ENCODE data around the gene BPIFB2.

BPIFB2 gene

DNA sequence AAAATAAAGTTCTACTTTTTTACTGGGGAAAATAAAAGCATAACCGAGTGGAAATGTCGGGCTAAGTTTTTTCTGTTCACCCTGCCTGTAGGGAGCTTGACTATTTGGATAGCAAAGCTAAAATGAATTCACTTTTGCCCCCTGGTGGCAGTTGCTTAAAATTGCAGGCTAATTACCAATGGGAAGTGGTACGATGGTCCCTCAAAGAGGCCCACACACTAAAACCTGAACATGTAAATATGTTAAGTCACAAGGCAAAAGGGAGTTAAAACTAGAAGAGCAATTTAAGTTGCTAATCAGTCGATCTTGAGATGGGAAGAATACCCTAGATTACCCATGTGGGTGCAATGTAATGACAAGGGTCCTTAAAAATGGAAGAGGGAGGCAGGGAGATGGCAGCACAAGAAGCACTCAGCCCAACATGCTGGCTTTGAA lies 2.4 kb upstream of the BPIFB2 start:
- no peak overlapping the region for H3K4me3 ChIP-seq (ENCODE audit: low read depth, low read length)
- TF ChIP-seq, protein P1, sequence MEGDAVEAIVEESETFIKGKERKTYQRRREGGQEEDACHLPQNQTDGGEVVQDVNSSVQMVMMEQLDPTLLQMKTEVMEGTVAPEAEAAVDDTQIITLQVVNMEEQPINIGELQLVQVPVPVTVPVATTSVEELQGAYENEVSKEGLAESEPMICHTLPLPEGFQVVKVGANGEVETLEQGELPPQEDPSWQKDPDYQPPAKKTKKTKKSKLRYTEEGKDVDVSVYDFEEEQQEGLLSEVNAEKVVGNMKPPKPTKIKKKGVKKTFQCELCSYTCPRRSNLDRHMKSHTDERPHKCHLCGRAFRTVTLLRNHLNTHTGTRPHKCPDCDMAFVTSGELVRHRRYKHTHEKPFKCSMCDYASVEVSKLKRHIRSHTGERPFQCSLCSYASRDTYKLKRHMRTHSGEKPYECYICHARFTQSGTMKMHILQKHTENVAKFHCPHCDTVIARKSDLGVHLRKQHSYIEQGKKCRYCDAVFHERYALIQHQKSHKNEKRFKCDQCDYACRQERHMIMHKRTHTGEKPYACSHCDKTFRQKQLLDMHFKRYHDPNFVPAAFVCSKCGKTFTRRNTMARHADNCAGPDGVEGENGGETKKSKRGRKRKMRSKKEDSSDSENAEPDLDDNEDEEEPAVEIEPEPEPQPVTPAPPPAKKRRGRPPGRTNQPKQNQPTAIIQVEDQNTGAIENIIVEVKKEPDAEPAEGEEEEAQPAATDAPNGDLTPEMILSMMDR (IDR thresholded peaks at IDR 0.05; ENCODE audit: low read depth, low read length) = peak; percentile 23
- DNase-seq (ENCODE audit: low read depth, low spot score) = peak; percentile 3
- in situ Hi-C loops (cut with HindIII; ENCODE audit: low sequenced_read_pairs) = no loop called here

DNA sequence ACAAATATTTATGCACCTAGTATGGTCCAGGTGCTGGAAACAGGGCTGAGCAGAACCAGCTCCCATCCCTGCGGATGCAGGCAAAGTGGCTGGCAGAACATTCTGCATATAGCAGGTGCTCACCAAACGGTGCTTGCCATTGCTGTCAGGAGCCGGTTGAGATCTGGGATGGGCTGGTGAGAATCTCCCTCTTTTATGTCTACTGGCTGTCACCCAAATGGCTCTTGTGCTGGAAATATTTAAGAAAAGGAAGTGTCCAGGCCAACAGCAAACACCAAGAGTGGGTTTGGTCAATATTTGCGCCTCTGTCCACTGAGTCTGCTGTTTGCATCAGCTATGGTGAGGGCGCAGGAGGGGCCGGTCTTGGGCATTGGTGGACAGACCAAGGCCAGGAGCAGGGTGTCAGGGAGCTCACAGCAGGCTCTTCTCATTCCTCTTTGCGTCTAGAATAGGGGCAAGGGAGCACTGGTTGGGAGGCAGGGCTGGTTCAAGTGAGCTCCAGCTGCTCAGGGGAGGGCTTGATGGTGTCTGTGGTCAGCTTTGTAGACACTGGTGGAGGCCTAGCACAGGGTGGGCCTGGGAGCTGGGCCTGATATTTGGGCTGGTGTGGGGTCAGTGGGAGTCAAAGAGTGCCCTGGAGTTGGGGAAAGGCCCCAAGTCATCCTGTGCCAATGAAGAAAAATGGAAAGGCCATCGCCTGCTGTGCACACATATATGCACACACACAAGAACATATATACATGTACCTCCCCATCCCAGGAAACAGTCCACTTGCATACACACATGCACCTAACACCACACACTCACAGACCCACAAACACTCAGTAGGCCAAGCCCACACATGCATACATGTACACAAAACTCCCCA lies 1.4 kb upstream of the BPIFB2 start:
- no peak for DNase-seq (ENCODE audit: low read depth, low spot score)
- in situ Hi-C loops (cut with HindIII; ENCODE audit: low sequenced_read_pairs) = no loop called here
- TF ChIP-seq, protein P1 (IDR thresholded peaks at IDR 0.05; ENCODE audit: low read depth, low read length) = no peak
- no peak overlapping the region for H3K4me3 ChIP-seq (ENCODE audit: low read depth, low read length)

DNA sequence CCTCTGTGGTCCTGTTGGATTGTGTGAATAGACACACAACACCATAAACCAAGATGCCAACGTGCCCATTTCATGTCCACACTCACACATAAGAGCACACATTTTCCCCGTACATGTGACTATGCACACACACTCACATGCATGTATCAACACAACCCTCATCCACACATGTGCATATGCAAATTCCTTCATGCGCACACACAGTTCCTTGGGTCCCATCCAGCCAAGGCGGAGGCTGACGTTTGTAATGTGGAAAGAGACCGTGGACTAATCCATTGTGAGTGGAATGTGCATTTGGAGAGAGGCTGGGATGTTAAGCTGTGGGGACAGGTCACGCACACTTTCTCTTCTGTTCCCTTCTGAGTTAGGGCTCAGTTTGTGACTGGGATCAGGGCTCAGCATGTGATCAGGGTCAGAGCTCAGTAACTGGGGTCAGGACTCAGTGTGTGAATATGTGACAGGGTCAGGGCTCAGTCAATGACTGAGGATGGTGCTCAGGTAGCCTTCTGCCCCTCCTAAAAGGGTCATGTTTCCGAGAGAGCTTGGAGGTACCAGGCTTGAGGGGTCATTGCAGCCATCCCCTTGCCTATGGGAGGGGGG lies 628 bp upstream of the BPIFB2 start:
- TF ChIP-seq, protein P1 (IDR thresholded peaks at IDR 0.05; ENCODE audit: low read depth, low read length) = no peak
- no peak for DNase-seq (ENCODE audit: low read depth, low spot score)
- in situ Hi-C loops (cut with HindIII; ENCODE audit: low sequenced_read_pairs) = no loop called here
- no peak overlapping the region for H3K4me3 ChIP-seq (ENCODE audit: low read depth, low read length)

DNA sequence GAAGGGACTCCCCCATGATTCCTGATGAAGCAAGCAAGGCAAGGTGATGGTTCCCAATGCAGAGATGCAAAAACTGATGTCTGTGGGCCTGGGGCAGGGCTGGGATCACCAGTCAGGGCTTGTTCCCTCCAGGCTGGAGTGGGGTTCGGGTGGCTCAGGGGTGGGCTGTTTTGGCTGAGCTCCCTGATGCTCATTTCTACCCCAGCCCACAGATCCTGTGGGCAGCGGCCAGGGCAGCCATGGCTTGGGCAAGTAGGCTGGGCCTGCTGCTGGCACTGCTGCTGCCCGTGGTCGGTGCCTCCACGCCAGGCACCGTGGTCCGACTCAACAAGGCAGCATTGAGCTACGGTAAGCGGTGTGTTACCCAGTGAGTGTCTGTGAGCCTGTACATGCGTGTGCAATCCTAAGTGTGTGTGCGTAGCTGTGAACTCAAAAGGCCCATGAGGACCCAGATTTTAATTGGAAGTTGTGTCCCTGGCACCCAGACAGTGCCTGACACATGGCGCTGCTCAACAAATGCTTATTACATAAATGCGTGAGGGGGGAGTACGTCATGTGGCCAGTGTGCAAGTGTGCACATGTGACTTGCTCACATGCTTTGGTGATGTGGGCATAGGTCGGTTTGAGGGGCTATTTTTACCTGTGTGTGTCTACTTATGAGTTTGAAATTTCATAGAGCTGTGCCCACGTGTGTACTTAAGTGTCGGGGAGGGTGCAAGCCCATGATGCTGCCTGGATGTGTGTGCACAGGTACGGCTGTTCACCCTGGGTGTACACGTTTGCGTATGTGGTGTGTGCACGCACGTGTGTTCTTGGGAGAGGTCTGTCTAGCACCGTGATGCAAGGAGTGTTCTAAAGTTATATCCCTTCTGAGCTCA lies 1.1 kb downstream of the BPIFB2 start:
- TF ChIP-seq, protein P1 (IDR thresholded peaks at IDR 0.05; ENCODE audit: low read depth, low read length) = no peak
- DNase-seq (ENCODE audit: low read depth, low spot score) = no peak
- no peak overlapping the region for H3K4me3 ChIP-seq (ENCODE audit: low read depth, low read length)
- in situ Hi-C loops (cut with HindIII; ENCODE audit: low sequenced_read_pairs) = no loop called here

DNA sequence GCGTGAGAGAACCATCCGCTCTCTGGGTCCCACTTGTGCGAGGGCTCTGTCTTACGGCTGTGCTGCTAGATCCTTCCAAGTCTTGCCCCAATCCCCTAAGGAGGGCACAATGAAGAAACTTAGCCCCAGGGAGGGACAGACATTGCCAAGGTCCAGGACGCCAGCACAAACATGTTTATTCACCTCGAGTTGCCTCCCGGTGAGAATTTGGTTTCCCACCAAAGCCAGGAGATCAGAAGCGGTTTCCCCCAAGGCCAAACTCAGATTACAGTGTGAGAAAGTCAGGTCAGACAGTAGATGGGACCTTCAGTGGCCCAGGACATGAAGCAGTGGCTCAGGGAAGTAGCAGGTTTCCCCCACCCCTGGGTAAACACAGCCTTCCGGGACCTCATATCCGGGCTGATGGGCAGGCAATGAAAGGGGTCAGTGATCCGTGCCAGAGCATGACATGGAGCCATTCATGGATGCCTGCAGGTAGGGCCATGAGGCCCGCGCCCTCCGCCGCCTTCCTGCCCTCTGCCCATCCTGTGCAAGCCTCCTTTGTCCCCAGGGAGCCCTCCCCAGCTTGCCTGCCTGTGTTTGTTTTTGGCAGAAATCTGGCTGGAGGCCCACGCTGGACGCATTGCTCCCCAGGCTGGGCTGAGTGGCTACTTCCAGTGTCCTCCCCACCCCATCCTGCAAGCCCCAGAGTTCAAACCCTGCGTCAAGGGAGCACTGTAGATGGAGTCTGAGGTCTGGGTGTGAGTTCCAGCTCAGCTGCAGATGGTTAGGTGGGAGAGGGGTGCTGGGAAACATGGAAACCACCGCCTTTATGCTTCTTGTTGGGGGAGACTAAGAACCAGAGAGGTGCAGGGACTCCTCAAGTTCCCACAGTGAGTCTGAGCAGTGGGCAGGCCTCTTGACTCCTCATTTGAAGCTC lies 2.0 kb downstream of the BPIFB2 start:
- no peak for DNase-seq (ENCODE audit: low read depth, low spot score)
- in situ Hi-C loops (cut with HindIII; ENCODE audit: low sequenced_read_pairs) = no loop called here
- TF ChIP-seq, protein P1 (IDR thresholded peaks at IDR 0.05; ENCODE audit: low read depth, low read length) = no peak
- H3K4me3 ChIP-seq (ENCODE audit: low read depth, low read length) = no peak overlapping the region

Data from astrocyte of the spinal cord (primary cell).